Gastroesophageal sphincter (tissue), 4 donors: ENCODE results near the gene BABAM2. TPM values are rescaled to one million over a fixed set of nuclear protein-coding genes. Genes with fewer than 3 reads are reported as not detected.

Experiments used
- ATAC-seq: fragments of 150-250 bp; one replicate; pipeline ENCODE4 v1.9.1; 2016; ENCODE audit warnings: mild to moderate bottlenecking, moderate library complexity
- H3K27ac ChIP-seq, 4 donors: fragments of 200-600 bp; sonication (generic) in 3 of 4; 1 replicate in 3 of 4; 2 replicates in 1 of 4; pipeline ENCODE4 v1.5.1; 2016 to 2019
- H3K27me3 ChIP-seq: fragments of 200-600 bp; sonication (generic); one replicate; pipeline ENCODE4 v1.5.1; 2019
- H3K36me3 ChIP-seq, 2 donors: fragments of 200-600 bp; sonication (generic); one replicate each; pipeline ENCODE4 v1.5.1; 2019; ENCODE audit warnings: control low read depth in 1 of 2
- H3K4me1 ChIP-seq, 3 donors: fragments of 200-600 bp; sonication (generic); 1 replicate in 2 of 3; 2 replicates in 1 of 3; pipeline ENCODE4 v1.5.1; 2016 to 2019; ENCODE audit warnings: control low read depth in 2 of 3
- H3K4me3 ChIP-seq, 2 donors: fragments of 200-600 bp; sonication (generic); one replicate each; pipeline ENCODE4 v1.5.1; 2019; ENCODE audit warnings: mild to moderate bottlenecking in 1 of 2, moderate library complexity in 1 of 2
- H3K9me3 ChIP-seq, 3 donors: fragments of 200-600 bp; sonication (generic); one replicate each; pipeline ENCODE4 v1.5.1; 2017 to 2019; ENCODE audit warnings: control low read depth in 2 of 3
- CTCF ChIP-seq, 4 experiments: fragments of 200-600 bp in 2 of 4; fragments of 450-650 bp in 2 of 4; sonication (generic) in 1 of 4; IDR thresholded peaks; one replicate each; pipeline ENCODE4 v1.5.1; 2017 to 2019; ENCODE audit warnings: antibody characterized with exemption in 4 of 4, mild to moderate bottlenecking in 2 of 4, moderate library complexity in 2 of 4
- EP300 ChIP-seq: sonication (generic); formaldehyde crosslinking; IDR thresholded peaks from one replicate; pipeline ENCODE4 v1.6.1; 2017; ENCODE audit warnings: antibody characterized with exemption, mild to moderate bottlenecking
- POLR2A ChIP-seq, 2 donors: fragments of 450-650 bp; IDR thresholded peaks; one replicate each; pipeline ENCODE4 v1.6.1; 2017; ENCODE audit warnings: antibody characterized with exemption in 2 of 2, mild to moderate bottlenecking in 2 of 2, moderate library complexity in 1 of 2
- POLR2AphosphoS5 ChIP-seq: sonication (generic); formaldehyde crosslinking; IDR thresholded peaks from one replicate; pipeline ENCODE4 v1.6.1; 2017; ENCODE audit warnings: antibody characterized with exemption
- WGBS, 2 donors: methylation state at CpG; one replicate each; pipeline ENCODE4 v1.1.5; 2018; ENCODE audit warnings: low coverage in 1 of 2; 5-methylcytosine and 5-hydroxymethylcytosine counted together
- total RNA-seq, 4 donors: library from RNA; depleted of rRNA; stranded (reverse); fragments of >200 nt; gene quantifications; one replicate each; pipeline ENCODE4 v1.1.0, GENCODE V29; 2016

Gene BABAM2
- total RNA-seq, 4 donors from 2014 or later = 28.5 to 43.6 (median 37.4) TPM

- WGBS, 2 donors = 100% methylated on average over 1 of the region's 1 CpG
Measured at GRCh38 chr2:28178946-28179345, 288.4 kb downstream of the BABAM2 start.

GRCh38 chr2:28181801-28182200, 291.3 kb downstream of the BABAM2 start:
- 96 to 100% methylated on average over 3 of the region's 3 CpGs for WGBS, 2 donors
- TF ChIP-seq EP300 (no peak), POLR2A (IDR thresholded peaks at IDR 0.05) (no peak), CTCF (IDR thresholded peaks at IDR 0.05) (no peak), POLR2AphosphoS5 (no peak)

More at GRCh38 chr2:28178946-28179345, 288.4 kb downstream of the BABAM2 start:
- H3K4me3 ChIP-seq = no peak overlapping the region
- H3K27me3 ChIP-seq = no peaks in the 10 kb centered on the region
- no peaks in the 10 kb centered on the region for H3K4me1 ChIP-seq
- TF ChIP-seq EP300 (no peak), CTCF (IDR thresholded peaks at IDR 0.05) (no peak), POLR2AphosphoS5 (no peak), POLR2A (IDR thresholded peaks at IDR 0.05) (no peak)
- H3K9me3 ChIP-seq = peaks cover 0 to 6% (median 0%) of the 10 kb centered on the region in 3 donors
- no peak for ATAC-seq
- peaks cover 0 to 9% of the 10 kb centered on the region in 2 donors for H3K36me3 ChIP-seq
- H3K27ac ChIP-seq = no peak overlapping the region

GRCh38 chr2:28182348-28182747, 291.8 kb downstream of the BABAM2 start:
- no peaks in the 10 kb centered on the region for H3K36me3 ChIP-seq
- no peak overlapping the region for H3K4me3 ChIP-seq
- no peaks in the 10 kb centered on the region for H3K4me1 ChIP-seq
- H3K27me3 ChIP-seq = no peaks in the 10 kb centered on the region
- H3K27ac ChIP-seq = no peak overlapping the region
- TF ChIP-seq CTCF (IDR thresholded peaks at IDR 0.05) (no peak), EP300 (no peak), POLR2A (IDR thresholded peaks at IDR 0.05) (no peak), POLR2AphosphoS5 (no peak)
- WGBS, 2 donors = 70 to 77% methylated on average over 4 to 6 of the region's 6 CpGs
- ATAC-seq = no peak
- H3K9me3 ChIP-seq = no peaks in the 10 kb centered on the region

More at GRCh38 chr2:28181801-28182200, 291.3 kb downstream of the BABAM2 start:
- Histone ChIP-seq H3K4me3 (no peak overlapping the region), H3K36me3 (no peaks in the 10 kb centered on the region), H3K27me3 (no peaks in the 10 kb centered on the region), H3K4me1 (no peaks in the 10 kb centered on the region), H3K9me3 (peaks cover 0 to 5% (median 0%) of the 10 kb centered on the region in 3 donors), H3K27ac (no peak overlapping the region)
- ATAC-seq = no peak

- no peak for ATAC-seq
- no peak overlapping the region for H3K27ac ChIP-seq
- H3K9me3 ChIP-seq = no peaks in the 10 kb centered on the region
- no peak overlapping the region for H3K4me3 ChIP-seq
- TF ChIP-seq EP300 (no peak), POLR2A (IDR thresholded peaks at IDR 0.05) (no peak), CTCF (IDR thresholded peaks at IDR 0.05) (no peak), POLR2AphosphoS5 (no peak)
- H3K27me3 ChIP-seq = no peaks in the 10 kb centered on the region
- 64 to 70% methylated on average over 5 of the region's 5 CpGs for WGBS, 2 donors
- no peaks in the 10 kb centered on the region for H3K4me1 ChIP-seq
- H3K36me3 ChIP-seq = no peaks in the 10 kb centered on the region
Measured at GRCh38 chr2:28185153-28185552, 294.6 kb downstream of the BABAM2 start.

- Histone ChIP-seq H3K36me3 (no peaks in the 10 kb centered on the region), H3K4me3 (no peak overlapping the region), H3K4me1 (no peaks in the 10 kb centered on the region), H3K27ac (no peak overlapping the region), H3K27me3 (no peaks in the 10 kb centered on the region), H3K9me3 (no peaks in the 10 kb centered on the region)
- TF ChIP-seq EP300 (no peak), POLR2A (IDR thresholded peaks at IDR 0.05) (no peak), POLR2AphosphoS5 (no peak), CTCF (IDR thresholded peaks at IDR 0.05) (no peak)
- WGBS, 2 donors = 86 to 98% methylated on average over 2 of the region's 2 CpGs
- ATAC-seq = no peak
Measured at GRCh38 chr2:28185891-28186290, 295.4 kb downstream of the BABAM2 start.
